ENCODE measurements around the gene TEX19.
"Not testable (repeated sequence)": the region's sequence is repeated elsewhere in the genome, so short reads cannot be mapped to it uniquely, and the experiment has no call there.

Gene TEX19

GRCh38 chr17:82371333-82372248 is 12.5 kb downstream of the TEX19 start, which contains the start of gene UTS2R:
Gene UTS2R, plus strand, starts transcription at chr17:82371765. Its CDS starts 2,560 bp downstream, at chr17:82374325.
- peak within 1 kb of the TSS; percentile 29 for H3K4me3 ChIP-seq (ENCODE audit: low read depth, low read length)
- no peak for TF ChIP-seq CTCF (IDR thresholded peaks at IDR 0.05; ENCODE audit: insufficient read depth, low read length, missing control alignments)
- no peak for DNase-seq (ENCODE audit: low read depth, low spot score)
- ChIA-PET CTCF (interaction anchor here (0.9 to 2.6 kb wide), 3 partner anchors 18 to 21 kb away, joined by 3 to 18 read pairs (median 9); no protein-coding TSS in a partner anchor), POLR2A (no interaction called here)

- no peak overlapping the region for H3K4me3 ChIP-seq (ENCODE audit: low read depth, low read length)
- TF ChIP-seq CTCF (IDR thresholded peaks at IDR 0.05; ENCODE audit: insufficient read depth, low read length, missing control alignments) = no peak
- no peak for DNase-seq (ENCODE audit: low read depth, low spot score)
- POLR2A ChIA-PET = no interaction called here
- CTCF ChIA-PET = interaction anchor here (0.9 to 1.9 kb wide), 2 partner anchors 20 to 22 kb away, joined by 4 to 9 read pairs; no protein-coding TSS in a partner anchor
Measured at GRCh38 chr17:82372249-82373071, 13.4 kb downstream of the TEX19 start.

- POLR2A ChIA-PET = not testable (repeated sequence)
Measured at GRCh38 chr17:82373072-82373452, 14.0 kb downstream of the TEX19 start.

GRCh38 chr17:82373731-82374625 is 14.9 kb downstream of the TEX19 start:
- no peak for TF ChIP-seq CTCF (IDR thresholded peaks at IDR 0.05; ENCODE audit: insufficient read depth, low read length, missing control alignments)
- no peak overlapping the region for H3K4me3 ChIP-seq (ENCODE audit: low read depth, low read length)
- no peak for DNase-seq (ENCODE audit: low read depth, low spot score)
- ChIA-PET CTCF (interaction anchor here (1.1 to 1.9 kb wide), 4 partner anchors 21 to 74 kb away, joined by 3 to 9 read pairs (median 4); no protein-coding TSS in a partner anchor), POLR2A (no interaction called here)

More at GRCh38 chr17:82373072-82373452, 14.0 kb downstream of the TEX19 start:
- DNase-seq (ENCODE audit: low read depth, low spot score); H3K4me3 ChIP-seq (ENCODE audit: low read depth, low read length): not testable (repeated sequence)
- CTCF ChIA-PET = interaction anchor here (0.9 to 1.9 kb wide), 4 partner anchors 20 to 73 kb away, joined by 3 to 9 read pairs (median 4); no protein-coding TSS in a partner anchor

GRCh38 chr17:82374626-82375331 is 15.7 kb downstream of the TEX19 start:
- H3K4me3 ChIP-seq (ENCODE audit: low read depth, low read length) = no peak overlapping the region
- TF ChIP-seq CTCF (IDR thresholded peaks at IDR 0.05; ENCODE audit: insufficient read depth, low read length, missing control alignments) = no peak
- ChIA-PET CTCF (interaction anchor here (1.4 kb wide), 1 partner anchor 22 kb away, joined by 4 read pairs; no protein-coding TSS in a partner anchor), POLR2A (no interaction called here)
- no peak for DNase-seq (ENCODE audit: low read depth, low spot score)
